ENCODE data around the gene AJUBA.
"Not testable (repeated sequence)": the region's sequence is repeated elsewhere in the genome, so short reads cannot be mapped to it uniquely, and the experiment has no call there.

AJUBA gene

DNA sequence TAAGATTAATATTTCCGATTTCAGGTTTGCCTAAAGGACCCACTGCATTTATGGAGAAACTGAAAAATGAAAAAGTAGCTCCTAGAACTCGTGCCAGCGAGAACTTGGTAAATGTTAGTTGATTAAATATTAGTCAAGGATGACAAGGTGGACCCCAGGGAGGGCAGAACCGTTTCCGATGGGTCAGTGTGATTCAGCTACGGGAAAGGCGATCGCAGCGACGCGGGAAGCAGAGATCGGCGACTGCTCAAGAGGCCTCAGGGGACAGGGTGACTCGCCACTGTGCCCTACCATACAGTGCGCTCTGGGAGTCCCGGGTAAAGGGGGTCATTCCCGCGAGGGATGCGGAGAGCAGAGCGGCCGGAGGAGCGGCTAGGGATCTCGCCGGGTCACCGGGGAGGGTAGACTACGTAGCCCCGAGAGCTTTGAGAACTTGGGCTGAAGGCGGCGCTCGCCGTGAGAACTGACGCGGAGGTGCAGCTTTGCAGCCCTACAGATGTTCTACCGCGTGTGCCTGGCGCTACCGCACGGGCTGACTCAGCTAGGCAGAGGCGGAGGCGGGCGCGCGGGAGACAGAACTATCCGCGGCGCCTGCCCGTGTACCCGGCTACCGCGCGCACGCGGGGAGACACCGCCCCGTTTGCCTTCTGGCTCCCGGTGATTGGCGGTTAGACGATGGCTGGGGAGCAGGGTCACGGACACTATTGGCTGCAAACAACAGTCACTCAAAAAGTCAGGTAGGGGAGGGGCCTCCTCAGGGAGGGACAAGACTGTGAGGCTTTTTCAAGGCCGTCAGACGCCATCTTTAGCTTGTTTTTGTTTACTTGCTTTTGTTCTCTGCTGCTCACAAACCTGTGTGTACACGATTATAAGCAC lies 24.4 kb upstream of the AJUBA start:
- DNase-seq (ENCODE audit: low read depth in 2 of 2) = peak; percentile 89 to 92

DNA sequence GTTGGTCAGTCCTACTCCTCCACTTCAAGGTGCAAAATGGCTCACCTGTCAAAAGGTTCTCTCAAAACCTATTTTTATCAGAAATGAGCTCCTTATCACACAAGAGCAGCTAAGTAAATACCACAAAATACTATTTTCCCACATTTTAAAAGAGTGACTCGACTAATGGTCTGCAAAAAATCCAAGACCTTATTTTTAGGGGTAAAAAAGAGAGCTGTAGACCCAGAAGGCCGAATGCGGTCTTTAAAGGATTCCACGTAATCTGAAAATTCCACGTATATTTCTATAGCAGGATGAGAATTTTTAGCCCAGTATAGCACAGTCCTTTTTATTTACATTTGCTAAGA lies 23.8 kb upstream of the AJUBA start:
- no peak for DNase-seq (ENCODE audit: low read depth in 2 of 2)

DNA sequence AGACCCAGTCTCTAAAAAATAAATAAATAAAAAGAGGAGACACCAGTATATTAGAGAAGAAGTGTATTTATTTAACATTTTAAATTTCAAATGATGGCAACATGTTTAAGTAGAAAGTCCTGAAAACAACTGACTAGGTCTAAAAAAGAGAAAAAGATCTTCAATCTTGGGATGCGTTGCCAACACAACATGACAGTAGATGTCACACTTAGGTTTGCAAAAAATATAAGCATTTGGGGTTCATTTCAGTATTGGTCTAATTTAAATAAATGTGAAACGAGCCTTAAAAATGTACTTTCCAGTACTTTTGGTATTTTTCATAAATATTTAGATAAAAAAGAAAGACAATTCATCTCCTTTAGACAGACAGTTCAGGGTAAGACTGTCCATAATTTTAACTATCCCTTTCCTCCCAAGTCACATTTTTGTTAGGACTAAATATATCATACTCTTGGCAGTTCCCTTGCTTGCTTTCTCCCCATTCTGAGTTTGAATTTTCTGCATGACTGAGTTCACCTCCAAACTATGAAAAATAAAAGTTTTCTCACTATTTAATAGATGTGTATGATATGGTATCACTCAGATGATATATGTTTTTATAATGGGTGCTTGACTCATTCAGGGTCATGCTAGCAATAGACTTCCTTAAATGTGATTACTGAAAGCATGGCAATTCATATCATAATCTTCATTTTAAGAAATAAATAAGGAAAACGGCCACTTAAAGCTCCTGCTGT lies 23.3 kb upstream of the AJUBA start:
- DNase-seq (ENCODE audit: low read depth in 2 of 2) = no peak

DNA sequence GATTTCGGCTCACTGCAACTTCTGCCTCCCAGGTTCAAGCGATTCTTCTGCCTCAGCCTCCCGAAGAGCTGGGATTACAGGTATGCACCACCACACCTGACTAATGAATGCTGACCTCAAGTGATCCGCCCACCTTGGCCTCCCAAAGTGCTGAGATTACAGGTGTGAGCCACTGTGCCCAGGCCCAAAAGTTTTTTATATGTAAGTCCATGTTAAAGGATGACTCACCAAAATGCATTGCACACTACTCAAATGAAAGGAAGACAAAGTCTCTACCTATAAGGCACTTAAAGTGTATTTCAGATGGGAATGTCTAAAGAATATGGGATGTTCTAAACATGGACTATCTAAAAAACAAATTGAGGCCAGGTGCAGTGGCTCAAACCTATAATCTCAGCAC lies 21.9 kb upstream of the AJUBA start:
- DNase-seq (ENCODE audit: low read depth in 2 of 2) = not testable (repeated sequence)

DNA sequence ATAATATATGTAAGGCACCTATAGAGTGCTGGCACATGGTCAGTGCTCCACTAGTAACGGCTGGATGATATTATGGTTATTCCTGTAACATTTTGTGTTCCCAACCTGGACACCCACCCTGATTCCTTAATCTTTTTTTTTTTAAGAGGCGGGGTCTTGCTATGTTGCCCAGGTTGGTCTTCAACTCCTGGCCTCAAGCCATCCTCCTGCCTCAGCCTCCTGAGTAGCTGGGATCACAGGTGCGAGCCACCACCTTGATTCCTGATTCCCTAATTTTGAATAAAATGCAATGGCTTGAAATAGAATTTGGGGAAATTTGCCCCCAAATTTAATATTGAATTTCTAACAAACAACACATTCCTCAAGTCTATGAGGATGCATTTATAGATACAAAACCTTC lies 20.2 kb upstream of the AJUBA start:
- no peak for DNase-seq (ENCODE audit: low read depth in 2 of 2)

DNA sequence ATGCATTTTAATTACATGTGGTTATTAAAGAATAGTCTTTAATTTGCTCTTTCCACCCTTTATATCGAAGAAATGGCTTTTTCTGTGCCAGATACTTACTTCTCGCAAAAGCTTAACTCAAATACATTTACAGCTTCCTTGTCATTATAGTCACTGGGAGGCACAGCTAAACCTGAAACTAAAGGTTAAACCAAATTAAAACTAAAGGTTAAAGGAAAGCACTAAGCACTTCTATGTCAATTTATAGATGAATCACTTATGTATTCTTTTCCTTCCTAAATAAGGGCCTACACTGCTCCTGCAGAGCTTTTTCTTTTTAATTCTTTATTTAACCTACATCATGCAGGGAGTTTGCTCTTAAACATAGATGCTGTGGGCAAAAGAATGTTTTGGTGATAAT lies 18.5 kb upstream of the AJUBA start:
- DNase-seq (ENCODE audit: low read depth in 2 of 2) = no peak

DNA sequence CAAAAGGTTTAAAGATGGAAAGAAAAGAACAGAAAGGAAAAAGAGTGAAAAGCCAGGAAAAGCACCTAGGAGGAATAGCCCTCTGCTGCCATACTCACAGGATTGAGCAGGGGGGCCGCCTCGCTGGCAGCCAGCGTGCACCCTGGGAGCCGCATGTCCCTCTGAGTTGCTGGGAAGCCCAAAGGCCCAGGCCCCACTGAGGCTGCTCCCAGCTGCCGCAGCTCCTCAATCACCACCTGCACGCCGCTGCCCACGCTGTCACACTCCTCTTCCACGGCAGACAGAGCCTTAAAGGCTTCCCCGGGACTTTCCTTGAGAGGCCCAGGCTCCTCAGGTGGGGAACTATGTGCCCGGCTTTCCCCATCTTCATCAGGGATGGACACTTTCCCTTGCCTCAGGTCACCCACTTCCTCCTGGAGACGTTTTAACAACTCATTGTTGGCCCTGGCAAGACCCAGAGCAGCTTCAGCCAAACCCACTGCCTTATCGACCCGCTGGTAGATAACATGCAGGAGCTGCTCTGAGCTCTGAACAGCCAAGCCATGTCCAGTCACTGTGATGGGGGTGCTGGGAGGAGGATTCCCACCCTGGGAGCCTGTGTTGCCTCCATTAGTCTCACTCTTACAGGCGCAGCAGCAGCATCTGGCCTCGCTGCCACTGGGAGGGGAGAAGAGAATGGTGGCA lies 16.1 kb upstream of the AJUBA start:
- no peak for DNase-seq (ENCODE audit: low read depth in 2 of 2)

DNA sequence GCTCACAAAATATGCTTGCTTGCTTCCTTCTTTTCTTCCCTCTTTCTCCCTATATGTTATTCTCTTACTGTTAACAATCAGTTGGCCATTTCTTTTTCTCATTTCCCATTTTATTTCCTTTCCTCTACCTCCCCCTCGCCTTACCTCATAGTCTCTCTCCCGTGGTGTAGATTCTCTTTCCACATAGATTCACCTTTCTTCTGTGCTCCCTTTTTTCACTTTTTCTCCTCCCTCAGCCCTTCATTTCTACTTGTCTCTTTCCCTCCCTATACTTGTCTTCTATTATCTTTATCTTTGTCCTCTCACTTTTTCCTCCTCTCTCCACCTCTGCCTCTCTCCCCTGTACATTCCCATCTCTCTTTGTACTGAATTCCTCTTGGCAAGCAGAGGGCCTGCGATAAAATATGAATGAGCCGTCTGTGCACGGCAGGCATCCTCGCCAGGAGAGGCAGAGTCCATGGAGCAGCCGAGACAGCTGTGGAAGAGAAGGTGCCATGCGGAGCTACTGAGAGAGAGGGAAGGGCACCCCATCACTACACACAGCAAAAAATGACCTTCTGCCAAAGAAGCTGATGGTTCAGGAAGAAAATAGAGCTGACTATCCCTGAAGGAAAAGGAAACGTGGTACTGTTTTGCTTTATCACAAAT lies 15.4 kb upstream of the AJUBA start:
- DNase-seq (ENCODE audit: low read depth in 2 of 2) = no peak

DNA sequence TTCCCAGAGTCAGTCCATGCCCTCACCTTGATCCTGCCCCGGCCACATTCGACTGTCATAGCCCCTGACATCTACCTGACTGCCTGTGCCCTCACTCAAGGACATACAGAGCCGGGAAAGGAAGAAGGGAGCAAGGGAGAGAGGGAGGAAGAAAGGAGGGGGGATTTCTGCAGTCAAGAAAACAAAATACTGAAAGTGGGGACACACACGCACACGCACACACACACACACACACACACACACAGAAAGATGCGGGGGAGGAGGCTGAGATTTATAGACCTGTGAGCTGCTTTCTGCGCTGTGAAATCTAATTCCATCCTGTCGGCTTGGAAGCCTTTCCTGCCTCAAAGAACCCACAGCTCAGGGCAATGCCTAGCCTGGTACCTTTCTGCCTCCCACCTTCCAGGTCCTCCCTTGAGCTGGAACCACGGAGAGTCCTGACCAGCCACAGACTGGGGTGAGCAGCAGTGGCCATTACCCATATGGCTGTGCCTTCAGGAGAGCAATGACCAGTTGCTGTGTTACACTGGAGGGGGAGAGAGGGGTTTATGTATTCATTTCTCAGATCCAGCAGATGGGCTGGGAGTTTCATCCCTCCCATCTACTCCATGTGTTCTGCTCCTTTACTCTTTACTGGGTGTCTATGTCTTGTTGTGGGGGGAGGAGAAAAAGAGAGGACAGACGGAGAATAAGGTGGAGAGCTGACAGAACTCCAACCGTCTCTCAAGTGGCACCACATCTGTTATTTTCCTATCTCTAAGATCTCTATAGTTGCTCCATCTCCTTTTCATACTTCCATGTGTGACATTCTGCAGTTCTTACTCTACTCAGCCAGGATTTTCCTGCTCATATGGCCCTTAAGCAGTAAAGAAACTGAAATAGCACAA lies 14.7 kb upstream of the AJUBA start:
- no peak for DNase-seq (ENCODE audit: low read depth in 2 of 2)

DNA sequence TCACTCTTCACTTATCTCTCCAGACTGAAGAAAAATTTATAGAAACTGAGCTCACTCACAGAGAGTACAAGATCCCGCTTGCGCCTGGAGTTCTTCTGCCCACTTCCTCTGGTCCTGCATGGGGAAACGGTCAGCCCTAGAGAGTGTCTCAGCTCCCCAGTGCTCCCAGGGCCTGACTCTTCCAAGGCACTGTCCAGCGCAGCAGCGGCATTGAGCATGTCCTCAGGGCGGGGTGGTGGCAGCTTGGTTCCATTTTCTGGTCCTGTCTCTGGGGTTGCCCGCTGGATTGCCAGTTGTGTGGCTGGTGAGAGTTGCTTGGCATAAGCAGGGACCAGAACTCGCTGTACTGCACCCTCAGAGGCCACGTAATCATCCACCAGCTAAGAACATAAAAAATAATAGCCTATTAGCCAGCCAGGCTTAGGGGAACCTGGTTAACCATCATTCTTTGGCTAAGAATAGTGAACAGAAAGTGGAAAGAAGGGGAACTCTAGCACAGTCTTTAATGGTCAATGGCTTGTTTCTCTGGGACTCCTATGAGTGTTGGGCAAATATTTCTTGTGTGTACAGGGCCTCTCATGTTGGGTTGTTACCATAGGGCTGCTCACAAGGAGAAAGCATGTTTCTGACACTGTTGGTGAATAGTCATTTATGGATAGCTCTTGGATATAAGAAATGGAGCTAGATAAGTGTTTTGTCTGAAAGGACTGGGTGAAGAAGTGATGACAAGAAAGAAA lies 13.7 kb upstream of the AJUBA start:
- DNase-seq (ENCODE audit: low read depth in 2 of 2) = no peak

DNA sequence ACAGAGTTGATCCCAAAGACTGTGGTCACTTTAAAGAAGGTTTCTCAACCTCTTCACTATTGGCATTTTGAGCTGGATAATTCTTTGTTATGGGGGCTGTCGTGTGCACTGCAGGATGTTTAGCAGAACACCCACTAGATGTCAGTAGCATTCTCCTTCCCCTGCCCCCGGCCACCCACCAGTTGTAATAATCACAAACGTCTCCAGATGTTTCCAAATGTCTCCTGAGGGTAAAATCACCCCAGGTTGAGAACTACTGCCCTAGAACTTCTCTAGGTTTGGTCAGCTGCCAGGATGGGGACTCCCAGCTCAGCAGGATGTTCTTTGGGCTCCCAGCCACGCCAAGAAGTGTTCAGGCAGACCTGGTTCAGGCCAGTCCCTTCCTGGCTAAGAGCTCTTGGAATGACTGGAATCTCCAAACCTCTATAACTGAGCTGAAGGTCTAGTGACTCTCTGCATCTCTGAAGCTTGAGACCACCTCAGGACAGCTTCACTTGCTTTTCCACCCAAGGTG lies 12.5 kb upstream of the AJUBA start:
- no peak for DNase-seq (ENCODE audit: low read depth in 2 of 2)

DNA sequence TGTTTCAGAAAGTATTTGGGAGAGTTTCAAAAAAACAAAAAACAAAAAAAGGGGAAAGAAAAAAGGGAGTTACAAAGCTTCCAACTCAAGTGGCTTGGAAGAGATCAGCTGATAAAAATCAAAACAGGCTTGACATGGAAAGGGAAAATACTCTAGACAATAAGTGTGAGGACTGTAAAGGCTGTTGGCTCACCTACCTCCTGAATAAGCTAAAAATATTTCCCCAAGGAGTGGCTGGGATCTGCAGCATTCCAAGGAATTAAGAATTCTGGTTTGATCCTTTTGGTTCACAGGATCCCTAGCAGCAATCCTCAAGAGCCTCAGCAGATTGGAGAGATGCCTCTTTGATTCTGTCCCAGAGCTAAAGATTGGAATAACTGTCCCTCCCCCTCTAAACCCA lies 11.2 kb upstream of the AJUBA start:
- DNase-seq (ENCODE audit: low read depth in 2 of 2) = no peak

DNA sequence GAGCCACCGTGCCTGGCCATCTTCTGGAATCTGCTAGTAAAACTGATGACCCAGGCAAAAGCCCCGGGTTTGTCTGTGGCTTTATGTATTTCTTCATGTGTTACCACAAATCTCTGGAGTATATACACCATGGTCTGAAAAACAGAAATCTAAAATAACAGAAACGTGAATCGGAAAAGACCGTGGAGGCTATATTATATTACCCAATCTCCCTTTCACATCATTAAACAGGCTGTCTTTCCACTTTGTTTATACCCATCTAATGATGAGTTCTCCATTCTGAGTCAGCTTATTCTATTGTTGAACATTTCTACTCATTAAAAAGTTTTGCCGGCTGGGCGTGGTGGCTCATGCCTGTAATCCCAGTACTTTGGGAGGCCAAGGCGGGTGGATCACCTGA lies 9.5 kb upstream of the AJUBA start:
- no peak for DNase-seq (ENCODE audit: low read depth in 2 of 2)

DNA sequence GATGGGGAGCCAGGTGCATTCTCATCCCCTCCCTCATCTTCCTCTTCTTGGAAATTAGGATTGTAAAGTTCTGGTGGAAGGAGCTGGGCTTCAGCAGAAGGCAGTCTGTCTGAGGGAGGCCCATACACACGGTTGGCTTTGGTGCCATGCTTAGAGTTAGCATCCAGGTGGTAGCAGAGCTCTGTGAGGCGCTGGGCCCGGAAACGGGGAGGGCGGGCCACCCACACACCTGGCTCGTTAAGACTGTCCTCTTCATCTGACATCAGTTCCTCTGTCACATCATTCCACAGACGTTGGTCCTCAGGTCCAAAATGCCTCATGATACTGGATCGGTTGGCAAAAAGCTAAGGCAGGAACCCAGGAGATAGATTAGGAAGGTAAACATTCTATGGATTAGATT lies 4.9 kb upstream of the AJUBA start:
- no peak for DNase-seq (ENCODE audit: low read depth in 2 of 2)

DNA sequence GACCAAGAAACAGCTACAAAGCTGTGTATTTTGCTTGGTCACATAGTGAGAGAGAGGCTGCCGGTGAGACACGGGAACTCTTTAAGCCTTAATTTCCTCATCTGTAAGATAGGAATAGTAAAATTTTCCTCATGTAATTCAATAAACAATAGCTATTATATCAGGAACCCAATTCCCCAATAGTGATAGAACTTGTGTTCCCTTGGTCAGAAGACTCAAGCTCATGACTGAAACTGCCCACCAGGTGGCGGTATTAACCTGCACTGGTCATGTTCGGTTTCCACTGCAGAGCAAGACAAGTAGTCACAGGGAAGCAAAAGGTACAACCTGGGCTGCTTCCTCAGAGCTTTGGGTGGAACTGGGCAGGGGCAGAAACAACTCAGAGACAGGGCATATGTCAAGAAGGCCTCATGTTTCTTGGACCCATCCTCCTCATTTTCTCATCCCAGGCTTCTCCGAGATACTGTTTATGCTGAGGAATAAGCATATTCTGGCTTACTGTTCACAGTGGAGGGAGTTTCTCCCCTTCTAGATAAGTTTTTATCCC lies 4.2 kb upstream of the AJUBA start:
- peak; percentile 74 to 86 for DNase-seq (ENCODE audit: low read depth in 2 of 2)

DNA sequence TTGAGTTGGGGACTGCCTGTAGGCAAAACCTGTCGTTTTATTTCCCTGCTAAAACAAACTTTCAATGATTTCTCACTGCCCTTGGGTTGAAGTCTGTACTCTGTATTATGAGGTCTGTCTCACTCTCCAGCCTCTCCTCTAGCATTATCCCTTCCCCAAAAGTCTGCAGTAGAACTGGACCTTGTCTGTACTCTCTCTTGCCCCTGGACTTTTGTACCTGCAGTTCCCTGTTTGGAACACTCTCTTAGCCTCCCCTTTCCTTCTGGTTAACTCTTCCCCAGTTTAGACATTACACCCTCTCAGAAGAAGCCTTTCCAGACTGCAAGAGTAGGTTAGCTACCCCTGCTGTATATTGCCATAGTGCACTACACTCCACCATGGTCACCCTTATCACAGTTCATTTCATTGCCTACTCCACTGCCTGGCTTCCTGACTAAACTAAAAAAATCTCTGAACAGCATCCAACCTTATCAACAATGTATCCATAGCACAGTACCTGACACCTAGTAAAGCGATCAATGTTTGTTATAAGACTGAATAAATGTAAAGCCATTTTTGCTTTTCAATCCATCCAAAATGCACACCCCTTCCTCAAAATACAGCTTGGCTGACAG lies 3.6 kb upstream of the AJUBA start:
- no peak for DNase-seq (ENCODE audit: low read depth in 2 of 2)

DNA sequence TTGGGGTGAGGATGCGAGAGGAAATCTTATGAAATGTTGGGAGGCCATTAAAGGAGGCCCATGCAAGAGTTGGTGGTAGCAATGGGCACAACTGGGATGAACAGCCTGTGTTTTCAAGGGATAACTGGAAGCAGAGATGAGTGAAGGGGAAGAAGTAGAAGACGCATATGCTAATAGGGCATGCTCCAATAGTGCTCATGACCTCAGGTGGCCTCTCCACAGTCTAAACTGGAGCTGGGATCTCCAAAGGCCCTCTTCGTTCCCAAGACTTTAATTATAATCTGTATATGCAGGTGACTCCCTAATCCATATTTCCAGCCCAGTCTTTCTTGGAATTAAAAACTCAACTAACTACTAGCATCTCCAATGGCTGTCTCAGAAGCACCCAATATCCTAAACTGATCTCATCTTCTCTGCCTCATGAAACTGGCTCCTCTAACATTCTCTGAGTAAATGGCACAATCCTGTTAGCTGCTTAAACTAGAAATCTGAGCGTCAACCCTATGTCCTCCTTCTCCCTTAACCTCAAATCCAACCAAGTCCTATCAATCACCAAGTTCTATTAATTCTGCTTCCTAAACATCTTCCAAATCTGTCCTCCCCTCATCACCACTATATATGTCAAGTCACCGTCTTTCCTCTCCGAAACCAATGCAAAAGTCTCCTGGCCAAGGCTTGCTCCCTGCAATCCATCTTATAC lies 2.8 kb upstream of the AJUBA start:
- no peak for DNase-seq (ENCODE audit: low read depth in 2 of 2)

DNA sequence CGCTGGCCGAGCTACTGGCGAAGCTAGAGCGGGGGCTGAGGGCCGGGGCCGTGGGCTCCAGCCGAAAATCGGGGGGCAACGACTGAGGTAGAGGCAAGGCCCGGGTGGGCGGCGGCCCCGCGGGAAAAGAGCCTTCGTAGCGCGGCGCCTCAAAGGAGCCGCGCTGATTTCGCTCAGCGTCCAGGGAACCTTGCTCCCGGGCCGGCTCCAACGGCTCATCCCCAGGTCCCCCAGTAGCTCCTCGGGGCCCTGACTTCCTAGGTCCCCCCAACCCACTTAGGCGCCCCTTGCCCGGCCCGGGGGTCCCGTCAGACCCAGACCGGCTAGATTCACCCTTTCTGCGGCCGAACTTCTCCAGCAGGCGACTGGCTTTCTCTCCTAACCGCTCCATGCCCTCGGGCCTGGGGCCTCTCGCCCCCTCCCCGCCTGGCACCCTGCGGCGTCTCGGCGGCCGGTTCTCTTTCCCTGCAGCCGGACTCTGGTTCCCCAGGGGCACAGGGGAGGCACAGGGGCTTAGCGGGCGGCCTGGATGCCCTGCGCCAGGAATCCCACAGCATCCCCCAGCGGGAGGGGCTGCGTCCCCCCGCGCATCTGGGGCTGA lies 375 bp downstream of the AJUBA start:
- no peak for DNase-seq (ENCODE audit: low read depth in 2 of 2)
